Stimulated activated naive CD4-positive, alpha-beta T cell (primary cell): Measurements from ENCODE around the gene CLMN.

Source experiments
- DNase-seq, 6 experiments: peaks; one replicate each; lab custom pipeline; 2025; lab: John Stamatoyannopoulos, UW

The CLMN gene

DNA sequence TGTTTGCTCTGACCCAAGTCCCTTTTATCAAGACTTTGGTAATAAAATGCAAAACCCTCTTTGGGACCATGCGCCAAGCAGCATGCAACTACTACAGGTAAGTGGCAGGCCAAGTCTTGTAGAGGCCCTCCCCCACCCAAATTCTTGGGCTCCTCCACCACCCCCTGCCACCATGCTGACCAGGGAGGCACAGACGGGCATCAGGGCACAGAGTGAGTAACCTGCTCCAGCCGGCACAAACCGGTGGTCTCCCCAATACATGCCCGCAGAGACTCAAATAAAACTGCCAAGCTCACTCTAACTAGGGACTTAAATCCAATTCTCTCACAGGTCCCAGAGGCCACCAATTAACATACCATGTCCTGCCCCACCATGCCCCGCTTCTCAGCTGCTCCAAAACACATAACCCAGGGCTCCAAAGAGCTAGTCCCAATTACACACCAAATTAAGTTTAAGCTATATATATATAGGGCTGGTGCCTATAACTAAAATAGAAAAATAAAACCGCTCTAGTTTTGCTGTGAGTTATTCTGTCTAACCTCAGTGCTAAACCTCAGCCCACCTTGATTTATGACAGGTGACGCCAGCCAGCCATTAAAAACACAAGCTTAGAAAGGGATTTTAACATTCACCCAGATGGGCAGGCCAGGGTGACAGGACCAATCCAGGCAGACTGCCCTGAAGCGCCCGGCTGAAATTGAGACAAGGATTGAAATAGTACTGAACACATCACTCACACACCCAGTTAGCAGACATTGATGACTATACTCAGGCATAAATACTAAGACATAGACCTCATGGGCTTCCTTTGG, 81.0 kb downstream of the CLMN start:
- no peak for DNase-seq

DNA sequence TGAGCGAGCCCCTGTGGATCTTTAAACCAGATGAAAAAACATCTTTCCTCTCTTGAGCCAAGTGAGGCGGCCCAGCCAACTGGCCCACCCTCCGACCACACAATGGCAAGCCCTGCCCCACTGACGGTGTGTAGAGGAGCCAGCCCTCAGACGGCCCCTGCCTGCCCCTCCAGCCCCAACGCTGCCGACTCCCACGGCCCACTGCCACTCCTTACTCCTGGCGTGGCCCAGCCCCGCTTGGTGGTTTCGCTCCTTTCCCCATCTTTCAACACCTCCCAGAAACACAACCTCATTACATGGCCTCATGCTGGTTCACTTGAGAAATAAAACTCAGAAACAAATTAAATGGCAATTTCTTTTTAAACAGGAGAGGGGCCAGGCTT, 81.8 kb downstream of the CLMN start:
- no peak for DNase-seq

DNA sequence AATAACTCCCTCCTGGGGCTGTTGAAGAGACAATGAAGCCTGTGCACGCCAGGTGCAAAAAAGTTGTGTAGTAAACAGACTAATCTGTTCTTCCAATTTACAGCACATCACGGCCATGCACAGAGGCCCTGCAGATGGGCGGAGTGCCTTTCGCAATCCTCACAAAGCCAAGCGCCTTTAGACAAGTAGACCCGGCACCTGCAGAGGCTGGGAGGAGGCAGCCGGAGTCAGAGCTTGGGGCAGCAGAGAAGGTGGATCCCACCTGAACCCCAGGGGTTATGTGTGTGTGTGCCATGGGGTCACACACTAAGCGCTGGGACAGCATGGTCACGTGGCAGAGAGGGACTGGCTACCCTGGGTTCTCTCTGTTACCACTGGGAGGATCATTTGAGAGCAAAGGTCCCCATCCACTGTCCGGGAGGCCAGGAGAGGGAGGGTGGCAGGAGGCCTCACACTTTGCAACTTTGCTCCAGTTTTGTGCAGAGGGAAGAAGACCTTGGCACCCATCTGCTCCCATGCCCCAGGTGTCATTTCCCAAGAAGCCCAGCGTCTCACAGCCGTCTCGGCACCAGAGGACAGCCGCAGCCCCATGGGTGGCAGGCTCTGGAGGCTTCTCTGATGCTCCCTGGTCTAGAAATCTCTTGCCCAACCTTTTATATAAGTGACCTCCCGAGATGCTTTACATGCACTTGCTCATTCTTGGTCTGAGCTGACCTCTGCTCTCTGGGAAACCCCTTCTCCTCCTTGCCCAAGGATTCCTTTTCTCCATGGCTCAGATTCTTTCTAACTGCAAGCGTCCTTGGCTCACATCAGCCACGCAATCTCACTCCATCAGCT, 82.4 kb downstream of the CLMN start:
- DNase-seq: no peak

DNA sequence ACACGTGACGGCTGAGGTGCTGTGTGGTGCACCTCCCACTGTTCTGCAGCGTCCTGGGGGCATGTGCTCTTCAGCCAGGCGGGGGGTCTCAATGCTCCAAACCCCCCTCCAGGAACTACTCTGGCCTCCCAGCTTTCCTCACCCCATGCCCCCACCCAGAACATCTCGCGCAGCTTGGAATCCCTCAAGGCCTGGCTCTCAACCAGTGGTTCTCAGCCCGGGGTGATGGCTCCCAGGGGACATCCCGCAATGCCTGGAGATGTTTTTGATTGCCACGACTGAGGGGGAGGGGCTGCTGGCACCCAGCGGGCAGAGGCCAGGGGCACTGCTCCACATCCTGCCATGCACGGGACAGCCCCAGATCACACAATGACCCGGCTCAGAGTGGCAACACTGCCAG, 83.5 kb downstream of the CLMN start:
- DNase-seq: no peak

DNA sequence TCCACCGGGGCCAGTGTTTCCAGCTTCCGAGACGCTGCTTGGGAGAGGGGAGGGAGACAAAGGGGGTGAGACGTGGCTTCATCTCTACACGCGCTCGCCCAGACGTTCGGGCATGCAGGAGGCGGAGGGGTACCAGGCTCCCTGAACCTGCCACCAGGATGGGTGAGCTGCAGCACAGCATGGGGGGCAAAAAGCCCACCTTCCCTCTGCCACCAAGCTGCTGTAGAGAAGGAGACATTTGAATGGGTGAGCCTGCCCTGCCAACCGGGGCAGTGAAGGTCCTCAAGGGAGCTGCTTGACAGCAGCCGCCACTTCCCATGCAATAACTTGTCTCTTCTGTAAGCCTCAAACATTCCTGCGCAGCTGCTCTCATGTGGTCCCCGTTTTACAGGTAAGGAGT, 83.9 kb downstream of the CLMN start:
- DNase-seq: no peak

DNA sequence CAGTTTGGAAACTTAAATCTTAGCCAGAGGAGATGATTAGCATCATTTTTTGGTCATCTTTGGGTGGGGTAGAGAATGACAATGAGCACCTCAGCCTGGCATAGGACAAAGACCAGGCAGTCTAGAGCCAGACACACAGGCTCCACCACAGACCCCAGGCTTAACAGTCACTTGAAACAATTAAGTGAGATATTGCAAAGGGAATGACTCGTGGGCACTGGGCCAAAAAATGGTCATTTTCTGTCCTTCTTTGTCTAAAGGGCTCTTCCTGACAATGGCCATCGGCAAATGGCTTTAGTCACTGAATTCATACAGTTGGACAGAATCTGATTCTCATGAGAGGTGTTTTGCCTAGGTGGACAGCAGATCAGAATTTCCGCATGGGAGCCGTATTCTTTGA, 84.4 kb downstream of the CLMN start:
- DNase-seq: no peak

DNA sequence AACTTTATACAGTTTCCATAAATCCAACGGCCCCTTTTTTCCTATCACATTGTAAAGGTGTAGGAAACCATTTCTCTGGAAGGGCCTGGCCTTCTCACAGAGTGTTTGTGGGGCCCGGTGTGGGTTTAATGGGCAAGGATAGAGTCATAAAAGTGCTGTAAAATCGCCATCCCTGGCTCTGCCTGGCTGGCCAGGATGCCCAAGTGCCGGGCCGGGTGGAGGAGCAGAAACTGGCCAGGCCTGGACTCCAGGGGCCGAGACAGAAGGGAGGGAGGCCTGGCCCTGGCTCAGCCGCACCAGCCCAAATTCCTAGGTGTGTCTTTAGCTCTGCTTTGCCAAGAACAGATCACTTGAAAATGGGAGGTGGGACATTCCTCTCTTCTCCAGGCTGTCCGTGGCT, 85.3 kb downstream of the CLMN start:
- no peak for DNase-seq

DNA sequence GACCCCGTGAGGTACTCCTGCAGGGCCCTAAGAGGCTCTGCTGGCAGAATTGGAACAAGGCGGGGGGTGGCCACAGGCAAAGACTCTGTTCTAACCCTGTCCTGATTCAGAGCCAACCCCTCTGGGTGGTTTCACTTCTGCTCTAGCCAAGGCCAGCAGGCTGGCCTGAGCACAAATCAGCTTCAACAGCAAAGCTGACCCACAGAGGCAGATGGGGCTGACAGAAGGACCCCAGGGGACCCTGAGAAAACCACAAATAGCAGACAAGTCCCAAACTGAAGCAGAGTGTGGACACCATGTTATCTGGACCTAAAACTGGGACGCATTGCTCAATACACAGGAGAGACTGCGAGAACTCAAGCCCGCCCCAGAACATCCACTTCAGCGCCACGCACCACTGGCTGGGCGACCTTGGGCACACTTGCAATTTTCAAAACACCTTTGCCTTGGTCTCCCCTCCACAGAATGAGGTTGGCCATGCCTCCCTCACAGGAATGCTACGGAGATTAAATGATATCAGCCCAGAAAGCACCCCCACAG, 85.9 kb downstream of the CLMN start:
- DNase-seq: no peak

DNA sequence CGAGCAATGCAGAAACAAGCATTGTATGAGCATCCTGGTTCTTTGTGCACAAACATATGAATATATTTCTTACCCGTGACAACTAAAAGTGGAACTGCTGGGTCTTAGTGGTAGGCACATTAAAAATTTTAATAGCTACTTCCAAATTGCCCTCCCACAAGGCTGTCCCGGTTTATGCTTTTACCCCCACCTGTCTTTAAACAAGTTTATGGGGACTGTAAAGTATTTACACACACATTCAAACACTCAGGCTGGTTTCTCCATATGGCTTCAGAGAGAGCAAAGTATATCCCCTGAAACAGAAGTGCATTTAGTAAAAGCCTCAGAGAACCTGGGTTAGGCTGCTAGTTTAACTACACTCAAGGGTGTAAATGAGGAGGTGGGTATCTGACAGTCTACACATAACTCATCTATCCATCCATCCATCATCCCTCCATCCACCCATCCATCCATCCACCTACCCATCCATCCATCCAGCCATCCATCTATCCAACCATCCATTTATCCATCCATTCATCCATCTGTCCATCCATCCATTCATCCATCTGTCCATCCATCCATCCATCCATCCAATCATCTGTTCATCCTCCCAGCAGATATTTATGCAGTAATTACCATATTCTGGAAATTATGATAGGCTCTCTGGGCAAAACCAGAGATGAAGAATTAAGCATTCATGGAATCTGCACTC, 86.7 kb downstream of the CLMN start:
- DNase-seq: no peak

DNA sequence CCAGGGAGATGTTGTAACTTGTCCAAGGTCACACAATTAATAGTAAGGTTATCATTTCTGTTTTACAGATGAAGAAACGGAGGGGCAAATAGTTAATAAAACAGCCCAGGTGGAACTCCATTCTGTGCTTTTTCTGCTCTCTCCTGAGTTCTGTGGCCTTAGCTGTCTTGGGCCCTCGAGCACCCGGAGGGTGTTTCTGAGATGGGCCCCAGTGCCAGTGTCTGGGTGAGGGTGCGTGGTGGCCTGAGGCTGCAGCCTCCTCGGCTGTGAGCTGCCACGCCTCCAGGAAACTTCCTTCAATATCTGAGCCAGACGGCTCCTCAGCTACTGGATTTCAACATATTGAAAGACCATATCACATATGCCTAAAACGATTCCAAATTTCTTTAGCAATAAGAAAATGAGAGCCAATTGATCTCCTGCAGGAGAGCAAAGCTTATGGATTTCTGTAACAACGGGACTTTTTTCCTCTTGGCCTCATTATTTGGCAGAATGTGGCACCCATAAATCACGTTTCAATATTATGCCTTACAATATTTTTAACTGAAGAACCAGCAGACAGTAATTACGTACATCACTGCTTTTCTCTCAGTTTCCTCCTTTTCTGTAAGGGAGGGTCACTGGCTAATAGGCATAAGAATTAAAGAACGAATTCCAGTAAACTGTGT, 87.6 kb downstream of the CLMN start:
- no peak for DNase-seq

DNA sequence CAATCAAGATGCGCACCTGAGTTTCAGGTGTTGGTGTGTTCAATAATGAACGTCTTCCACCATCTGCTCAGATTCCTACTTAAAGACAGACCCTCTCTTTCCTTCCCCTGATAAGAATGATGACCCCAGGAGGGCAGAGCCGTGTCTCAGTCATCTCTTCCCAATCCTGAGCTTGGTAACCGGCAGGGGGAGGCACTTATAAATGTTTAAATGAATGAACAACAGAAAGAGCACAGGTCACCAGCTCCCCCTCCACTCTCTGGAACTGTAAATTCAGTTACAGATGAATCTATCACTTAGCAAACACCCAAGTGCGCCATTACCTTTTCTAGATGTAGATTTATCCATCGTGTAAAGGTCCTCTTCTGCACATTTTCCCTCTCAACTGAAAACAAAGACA, 90.0 kb downstream of the CLMN start:
- DNase-seq: no peak

DNA sequence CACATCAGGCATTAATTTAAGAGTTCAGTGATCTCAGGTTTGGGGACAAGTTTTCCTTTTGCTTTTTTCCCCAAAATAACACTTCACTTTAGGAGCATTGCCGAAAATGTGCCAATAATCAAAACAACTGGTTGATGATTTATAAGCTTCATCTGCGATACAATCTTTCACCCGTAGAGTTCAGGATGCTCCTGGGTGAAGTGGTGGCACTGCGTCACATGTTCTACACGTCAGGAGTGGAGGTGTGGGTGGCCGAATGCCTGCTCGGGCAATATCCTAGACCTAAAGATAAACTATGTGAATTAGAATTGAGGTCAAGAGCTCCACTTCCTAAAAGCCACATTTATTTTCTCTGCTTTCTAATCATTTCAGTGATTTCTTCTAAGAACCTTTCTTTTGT, 91.5 kb downstream of the CLMN start:
- DNase-seq: no peak

DNA sequence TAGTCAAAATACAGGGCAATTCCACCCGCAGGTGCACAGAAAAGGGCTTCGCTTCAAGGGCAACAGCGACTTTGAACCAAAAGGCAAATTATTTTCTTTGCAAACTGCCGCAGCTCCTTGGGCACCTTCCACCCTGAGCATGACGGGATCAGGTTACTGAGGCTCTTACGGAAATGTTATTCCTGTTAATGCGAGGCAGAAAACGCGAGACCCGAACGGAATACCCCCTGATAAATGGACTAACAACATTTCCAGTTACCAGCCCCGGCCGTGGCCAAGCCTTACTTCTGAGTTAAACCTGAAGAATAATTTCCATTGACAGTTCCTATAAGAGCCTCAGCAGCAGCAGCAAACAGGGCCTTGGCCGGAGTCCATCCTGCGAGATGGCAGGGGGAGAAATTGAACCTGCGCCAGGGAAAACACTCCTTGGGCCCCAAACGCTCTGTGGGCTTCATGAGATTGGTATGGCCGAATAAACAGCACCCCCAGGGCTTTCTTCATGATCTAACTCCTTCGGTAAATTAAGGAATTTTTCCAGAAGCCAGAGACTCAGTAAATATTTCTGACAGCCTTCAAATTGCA, 92.3 kb downstream of the CLMN start:
- DNase-seq: no peak

DNA sequence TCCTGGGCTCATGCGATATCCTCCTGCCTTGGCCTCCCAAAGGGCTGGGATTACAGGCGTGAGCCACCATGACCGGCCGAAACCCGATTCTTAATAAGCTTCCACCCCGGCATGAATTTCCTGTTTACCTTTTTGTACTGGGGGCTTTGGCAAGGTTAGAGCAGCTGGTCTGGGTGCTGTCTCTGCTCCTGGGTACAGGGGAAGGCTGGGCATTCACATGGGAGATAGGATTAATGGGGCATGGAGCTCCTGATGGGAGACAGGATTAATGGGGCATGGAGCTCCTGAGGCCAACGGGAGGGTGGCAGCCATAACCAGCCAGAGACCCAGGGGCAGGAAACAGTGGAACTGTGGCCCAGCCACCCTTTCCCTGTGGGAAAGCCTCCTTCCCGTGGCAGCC, 92.9 kb downstream of the CLMN start:
- DNase-seq: no peak

DNA sequence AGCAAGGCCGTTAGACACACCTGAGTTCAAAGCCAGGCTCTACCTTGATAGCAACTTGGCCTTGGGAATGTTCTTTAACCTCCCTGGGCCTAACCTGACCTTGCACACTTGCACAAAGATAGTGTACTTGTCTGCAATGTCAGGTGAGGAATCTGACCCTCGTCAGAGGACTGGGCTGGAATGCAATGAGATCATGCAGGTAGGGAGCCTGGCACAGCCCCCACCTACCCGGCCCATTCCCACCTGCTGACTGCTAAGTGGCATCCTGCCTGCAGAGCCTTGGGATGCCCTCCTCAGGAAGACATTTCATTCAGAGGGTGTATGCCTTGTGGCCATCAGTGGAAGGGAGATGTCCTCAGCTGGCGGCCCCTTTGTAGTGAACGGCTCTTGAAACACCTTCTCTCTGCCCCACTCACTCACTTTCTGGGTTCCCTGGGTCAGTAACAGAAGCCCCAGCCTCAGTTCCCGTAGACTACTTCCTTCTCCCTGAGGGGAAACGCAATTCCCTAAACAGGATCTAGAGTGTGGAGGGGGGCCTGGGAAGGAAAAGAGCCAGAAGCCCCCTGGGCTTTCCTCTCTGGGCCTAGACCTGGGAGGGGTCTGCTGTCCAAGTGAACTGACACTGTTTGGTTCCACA, 94.3 kb downstream of the CLMN start:
- no peak for DNase-seq

DNA sequence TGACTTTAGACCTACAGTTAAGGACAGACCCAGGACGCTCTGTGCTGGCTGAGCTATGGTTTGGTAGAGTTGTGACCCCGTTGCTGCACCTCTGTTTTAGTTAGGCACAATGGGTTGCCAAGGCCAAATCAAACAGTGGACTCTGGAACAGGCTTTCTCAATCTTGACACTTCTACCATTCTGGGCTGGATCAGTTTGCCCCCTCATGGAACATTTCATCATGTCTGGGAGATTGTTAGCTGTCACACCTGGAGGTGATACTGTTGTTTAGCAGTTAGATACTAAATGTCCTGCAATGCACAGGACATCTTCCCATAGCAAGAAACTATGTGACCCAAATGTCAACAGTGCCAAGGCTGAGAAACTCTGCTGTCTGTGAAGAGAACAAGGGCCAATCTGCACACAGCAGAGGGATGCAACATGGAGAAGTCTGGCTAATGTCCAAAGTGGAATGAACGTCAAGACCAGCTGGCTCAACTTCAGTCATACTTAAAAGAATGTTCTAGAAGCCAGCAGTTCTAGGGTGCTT, 96.8 kb downstream of the CLMN start:
- no peak for DNase-seq

DNA sequence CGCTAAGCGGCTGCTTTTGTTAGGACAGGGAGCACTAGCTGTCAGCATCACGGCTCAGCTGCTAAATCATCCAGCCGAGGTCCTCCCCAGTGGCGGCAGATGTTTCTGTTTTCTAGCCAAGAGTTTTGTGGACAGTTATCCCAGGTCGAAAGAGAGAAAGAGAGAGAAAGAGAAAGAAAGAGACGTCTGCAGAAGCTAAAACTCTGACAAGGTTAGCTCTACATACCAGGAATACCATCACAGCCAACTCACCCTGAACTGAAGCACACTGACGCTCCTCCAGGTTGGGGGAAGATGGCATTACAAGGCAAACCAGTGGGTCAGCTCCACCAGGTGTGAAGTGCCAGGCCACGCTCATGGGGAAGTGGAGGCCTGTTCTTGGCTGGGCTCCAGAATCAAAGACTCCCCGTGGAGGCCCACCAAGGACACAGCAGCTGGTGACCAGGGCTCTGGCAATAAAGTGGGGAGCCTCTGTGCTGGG, 97.5 kb downstream of the CLMN start:
- no peak for DNase-seq

DNA sequence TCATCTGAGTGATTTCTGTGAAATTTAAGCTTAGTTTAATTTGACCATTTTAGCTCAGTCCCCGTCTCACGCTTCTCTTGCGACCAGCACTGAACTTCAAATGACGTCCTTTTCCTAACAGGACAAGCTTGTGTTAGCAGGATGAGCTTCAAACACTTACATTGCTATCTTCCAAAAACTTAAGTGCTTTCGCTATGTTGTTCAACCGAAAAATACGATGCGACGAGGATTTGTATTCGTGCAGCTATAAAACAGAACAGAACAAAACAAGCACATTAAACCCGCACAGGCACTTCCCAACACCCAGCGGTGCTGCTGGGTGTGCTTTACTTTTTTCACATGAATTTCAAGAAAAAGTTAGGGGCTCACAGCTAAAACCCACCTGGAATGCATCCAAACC, 98.2 kb downstream of the CLMN start:
- DNase-seq: no peak

DNA sequence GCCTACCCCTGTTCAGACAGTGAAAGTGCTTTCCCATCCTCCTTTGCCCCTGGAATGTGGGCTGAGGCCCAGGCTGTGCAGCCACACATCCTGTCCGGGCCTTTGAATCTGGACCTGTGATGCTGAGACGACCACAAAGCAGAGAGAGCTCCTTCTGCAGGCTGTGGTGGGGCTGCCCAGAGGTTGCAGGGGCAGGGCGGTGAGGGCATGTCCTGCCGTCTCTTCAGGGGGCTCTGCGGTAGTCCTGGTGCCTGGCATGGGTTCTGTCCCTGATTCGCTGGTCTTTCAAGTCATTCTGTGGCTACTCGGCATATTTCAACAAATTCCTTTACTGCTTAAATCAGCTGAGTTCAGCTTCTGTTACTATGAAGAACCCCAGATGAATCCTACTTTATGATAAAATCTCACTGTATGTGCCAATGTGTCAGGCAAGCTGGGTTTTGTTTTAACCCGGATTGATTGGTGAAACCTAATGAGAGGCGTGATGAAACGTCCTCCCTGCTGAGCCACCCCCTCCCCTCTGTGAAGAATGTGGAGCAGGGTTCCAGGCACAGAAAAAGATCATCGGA, 99.0 kb downstream of the CLMN start:
- no peak for DNase-seq

DNA sequence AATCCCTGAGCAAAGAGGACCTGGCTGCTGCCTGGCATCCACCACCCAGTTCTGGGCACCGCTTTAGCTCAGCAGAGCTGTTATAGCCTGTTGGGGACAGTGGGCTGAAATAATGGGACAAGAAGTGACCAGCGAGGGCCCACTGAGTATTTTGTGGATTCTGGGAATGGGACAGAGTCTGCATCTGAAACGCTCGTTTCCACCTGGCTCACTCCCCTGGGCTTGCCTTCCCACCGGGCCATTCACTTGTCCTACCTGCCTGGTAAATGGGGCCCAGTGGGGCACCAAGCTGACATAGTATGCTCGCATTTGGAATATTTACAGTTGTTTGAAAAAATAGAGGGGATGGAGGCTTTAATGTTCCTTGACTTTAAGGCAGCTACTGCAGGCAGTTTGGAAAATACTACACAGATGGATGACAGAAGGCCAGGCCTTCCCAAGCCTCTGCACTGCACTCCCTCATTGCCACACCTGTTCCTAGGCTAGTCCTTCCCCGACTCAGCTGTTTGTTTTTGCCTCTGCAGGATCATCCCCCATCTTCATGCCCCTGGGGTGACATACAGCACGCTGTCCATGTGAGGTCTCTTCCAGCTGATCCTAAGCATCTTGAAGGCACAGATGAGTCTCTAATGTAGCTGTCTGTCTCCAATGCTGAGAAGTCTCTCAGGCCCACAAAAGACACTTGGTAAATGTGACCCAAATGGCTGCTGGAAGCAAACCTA, 101.1 kb downstream of the CLMN start:
- DNase-seq: no peak
